ENCODE data around the gene ERRFI1.

DNA sequence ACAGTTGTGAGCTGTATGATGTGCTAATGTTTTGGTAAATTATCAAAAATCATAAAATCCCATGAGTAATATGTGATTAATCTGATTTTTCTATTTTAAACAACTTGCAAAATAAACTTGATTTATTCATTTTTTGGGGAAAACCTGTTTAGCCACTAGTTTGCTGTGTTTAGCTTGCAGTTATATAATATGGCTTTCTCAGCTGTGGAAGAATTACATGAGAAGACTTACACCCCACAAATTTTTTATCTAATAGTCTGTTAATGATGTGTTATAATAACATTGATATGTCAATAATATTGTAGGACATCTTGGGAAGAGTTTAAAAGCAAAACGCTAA, 2.4 kb upstream of the ERRFI1 start:
- TF ChIP-seq, protein P1, sequence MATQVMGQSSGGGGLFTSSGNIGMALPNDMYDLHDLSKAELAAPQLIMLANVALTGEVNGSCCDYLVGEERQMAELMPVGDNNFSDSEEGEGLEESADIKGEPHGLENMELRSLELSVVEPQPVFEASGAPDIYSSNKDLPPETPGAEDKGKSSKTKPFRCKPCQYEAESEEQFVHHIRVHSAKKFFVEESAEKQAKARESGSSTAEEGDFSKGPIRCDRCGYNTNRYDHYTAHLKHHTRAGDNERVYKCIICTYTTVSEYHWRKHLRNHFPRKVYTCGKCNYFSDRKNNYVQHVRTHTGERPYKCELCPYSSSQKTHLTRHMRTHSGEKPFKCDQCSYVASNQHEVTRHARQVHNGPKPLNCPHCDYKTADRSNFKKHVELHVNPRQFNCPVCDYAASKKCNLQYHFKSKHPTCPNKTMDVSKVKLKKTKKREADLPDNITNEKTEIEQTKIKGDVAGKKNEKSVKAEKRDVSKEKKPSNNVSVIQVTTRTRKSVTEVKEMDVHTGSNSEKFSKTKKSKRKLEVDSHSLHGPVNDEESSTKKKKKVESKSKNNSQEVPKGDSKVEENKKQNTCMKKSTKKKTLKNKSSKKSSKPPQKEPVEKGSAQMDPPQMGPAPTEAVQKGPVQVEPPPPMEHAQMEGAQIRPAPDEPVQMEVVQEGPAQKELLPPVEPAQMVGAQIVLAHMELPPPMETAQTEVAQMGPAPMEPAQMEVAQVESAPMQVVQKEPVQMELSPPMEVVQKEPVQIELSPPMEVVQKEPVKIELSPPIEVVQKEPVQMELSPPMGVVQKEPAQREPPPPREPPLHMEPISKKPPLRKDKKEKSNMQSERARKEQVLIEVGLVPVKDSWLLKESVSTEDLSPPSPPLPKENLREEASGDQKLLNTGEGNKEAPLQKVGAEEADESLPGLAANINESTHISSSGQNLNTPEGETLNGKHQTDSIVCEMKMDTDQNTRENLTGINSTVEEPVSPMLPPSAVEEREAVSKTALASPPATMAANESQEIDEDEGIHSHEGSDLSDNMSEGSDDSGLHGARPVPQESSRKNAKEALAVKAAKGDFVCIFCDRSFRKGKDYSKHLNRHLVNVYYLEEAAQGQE (IDR thresholded peaks at IDR 0.05; ENCODE audit: insufficient read depth in 1 of 2, low read depth in 2 of 2, low read length in 2 of 2) = no peak
- TF ChIP-seq TAF1 (IDR thresholded peaks at IDR 0.05; ENCODE audit: borderline replicate concordance, insufficient read depth, low read length) (no peak), POLR2AphosphoS5 (IDR thresholded peaks at IDR 0.05; ENCODE audit: low read depth, low read length) (no peak), SIN3A (IDR thresholded peaks at IDR 0.05; ENCODE audit: borderline replicate concordance, insufficient read depth, low read length) (no peak)

Measured in PFSK-1 (cell line).